CD4-positive, alpha-beta T cell treated with Interleukin-6 at 100 ng/mL for 8 hours (primary cell): ENCODE measurements around the gene PCDHB5.
"Not testable (repeated sequence)": the region's sequence is repeated elsewhere in the genome, so short reads cannot be mapped to it uniquely, and the experiment has no call there.

ENCODE experiments used
- DNase-seq: peaks from one replicate; pipeline ENCODE4 v3.0.0-alpha.2; 2020; ENCODE audit warnings: mixed read lengths, low spot score

PCDHB5 gene

GRCh38 chr5:141135030-141135717 is at the start of gene PCDHB5:
TSS of gene PCDHB5 (plus strand) at chr5:141135206. CDS start at chr5:141135435, 229 bp downstream.
- no peak for DNase-seq

GRCh38 chr5:141094481-141095262 is 40.3 kb upstream of the PCDHB5 start, which contains the start of gene PCDHB2:
TSS of gene PCDHB2 (plus strand) at chr5:141094615. CDS start at chr5:141094791, 176 bp downstream.
- no peak for DNase-seq

- no peak for DNase-seq
These were observed 39.8 kb upstream of the PCDHB5 start for GRCh38 chr5:141095263-141095641.

- not testable (repeated sequence) for DNase-seq
These were observed 38.8 kb upstream of the PCDHB5 start for GRCh38 chr5:141096181-141096580.

DNA sequence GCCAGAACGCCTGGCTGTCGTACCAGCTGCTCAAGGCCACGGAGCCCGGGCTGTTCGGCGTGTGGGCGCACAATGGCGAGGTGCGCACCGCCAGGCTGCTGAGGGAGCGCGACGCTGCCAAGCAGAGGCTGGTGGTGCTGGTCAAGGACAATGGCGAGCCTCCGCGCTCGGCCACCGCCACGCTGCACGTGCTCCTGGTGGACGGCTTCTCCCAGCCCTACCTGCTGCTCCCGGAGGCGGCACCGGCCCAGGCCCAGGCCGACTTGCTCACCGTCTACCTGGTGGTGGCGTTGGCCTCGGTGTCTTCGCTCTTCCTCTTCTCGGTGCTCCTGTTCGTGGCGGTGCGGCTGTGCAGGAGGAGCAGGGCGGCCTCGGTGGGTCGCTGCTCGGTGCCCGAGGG is 38.4 kb upstream of the PCDHB5 start:
- not testable (repeated sequence) for DNase-seq

- DNase-seq, result no peak
These were observed 34.7 kb upstream of the PCDHB5 start, which contains the start of gene PCDHB3 for GRCh38 chr5:141100243-141100805. TSS of gene PCDHB3 (plus strand) at chr5:141100473. CDS start at chr5:141100650, 177 bp downstream.

DNA sequence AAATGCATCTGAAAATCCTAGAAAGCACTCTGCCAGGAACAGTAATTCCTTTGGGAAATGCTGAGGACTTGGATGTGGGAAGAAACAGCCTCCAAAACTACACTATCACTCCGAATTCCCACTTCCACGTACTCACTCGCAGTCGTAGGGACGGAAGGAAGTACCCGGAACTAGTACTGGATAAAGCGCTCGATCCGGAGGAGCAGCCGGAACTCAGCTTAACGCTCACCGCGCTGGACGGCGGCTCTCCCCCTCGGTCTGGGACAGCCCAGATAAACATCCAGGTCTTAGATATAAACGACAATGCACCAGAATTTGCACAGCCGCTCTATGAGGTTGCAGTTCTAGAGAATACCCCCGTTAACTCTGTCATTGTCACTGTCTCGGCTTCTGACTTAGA is 33.9 kb upstream of the PCDHB5 start:
- no peak for DNase-seq

GRCh38 chr5:141102070-141102469 is 32.9 kb upstream of the PCDHB5 start:
- not testable (repeated sequence) for DNase-seq

DNA sequence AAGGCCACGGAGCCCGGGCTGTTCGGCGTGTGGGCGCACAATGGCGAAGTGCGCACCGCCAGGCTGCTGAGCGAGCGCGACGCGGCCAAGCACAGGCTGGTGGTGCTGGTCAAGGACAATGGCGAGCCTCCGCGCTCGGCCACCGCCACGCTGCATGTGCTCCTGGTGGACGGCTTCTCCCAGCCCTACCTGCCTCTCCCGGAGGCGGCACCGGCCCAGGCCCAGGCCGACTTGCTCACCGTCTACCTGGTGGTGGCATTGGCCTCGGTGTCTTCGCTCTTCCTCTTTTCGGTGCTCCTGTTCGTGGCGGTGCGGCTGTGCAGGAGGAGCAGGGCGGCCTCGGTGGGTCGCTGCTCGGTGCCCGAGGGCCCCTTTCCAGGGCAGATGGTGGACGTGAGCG is 32.5 kb upstream of the PCDHB5 start:
- DNase-seq, result not testable (repeated sequence)

DNA sequence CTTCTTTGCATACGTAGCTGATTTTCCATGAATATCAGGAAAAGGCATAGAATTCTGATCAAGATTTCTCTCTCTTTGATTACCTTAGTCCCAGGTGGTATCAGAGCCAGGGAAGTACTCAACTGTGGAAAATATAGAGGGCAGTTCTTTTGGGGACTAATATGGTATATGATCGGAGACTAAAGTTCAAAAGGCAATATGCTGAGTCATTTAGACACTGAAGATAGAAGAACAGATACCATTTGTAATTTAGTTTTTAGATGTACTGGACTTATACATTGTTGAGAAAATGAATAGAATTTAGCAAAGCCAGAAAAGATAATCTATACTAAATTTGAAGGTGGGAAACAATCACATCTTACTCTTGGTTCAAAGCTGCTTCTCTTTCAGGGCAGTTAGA is 29.7 kb upstream of the PCDHB5 start:
- no peak for DNase-seq

GRCh38 chr5:141119250-141119649 is 15.8 kb upstream of the PCDHB5 start:
- DNase-seq, result no peak

DNA sequence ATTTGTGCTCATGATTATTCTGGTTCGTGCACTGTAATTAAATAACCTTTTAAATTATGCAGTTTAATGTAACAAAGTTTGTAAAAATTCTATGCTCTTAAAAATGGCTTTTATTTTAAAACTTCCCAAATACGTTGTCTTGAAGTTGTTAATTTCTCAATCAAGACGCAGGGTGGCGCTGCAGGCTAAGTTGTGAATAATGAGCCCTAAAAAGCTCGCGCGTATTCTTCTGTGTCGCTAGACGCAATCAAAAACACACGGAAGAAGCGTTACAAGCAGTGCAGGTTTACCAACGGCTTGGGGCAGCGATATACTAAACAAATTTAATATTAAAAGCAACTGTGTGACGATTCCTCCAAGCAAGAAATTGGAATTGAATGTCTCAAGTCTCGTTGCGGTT is 13.4 kb upstream of the PCDHB5 start, which contains the start of gene PCDHB4:
Gene PCDHB4, plus strand, starts transcription at position 256 of the 400 bp plus-strand sequence. CDS start 181 bp downstream, outside the sequence.
- no peak for DNase-seq

DNA sequence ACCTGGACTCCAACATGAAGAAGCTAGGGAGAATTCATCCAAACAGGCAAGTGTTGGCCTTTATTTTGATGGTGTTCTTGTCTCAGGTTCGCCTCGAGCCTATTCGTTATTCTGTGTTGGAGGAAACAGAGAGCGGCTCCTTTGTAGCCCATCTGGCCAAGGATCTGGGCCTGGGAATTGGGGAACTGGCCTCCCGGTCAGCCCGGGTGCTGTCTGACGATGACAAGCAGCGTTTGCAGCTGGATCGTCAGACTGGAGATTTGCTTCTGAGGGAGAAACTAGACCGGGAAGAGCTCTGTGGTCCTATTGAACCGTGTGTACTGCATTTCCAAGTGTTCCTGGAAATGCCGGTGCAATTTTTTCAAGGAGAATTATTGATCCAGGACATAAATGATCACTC is 13.0 kb upstream of the PCDHB5 start:
- no peak for DNase-seq

- not testable (repeated sequence) for DNase-seq
These were observed 11.4 kb upstream of the PCDHB5 start for GRCh38 chr5:141123396-141124135.

DNA sequence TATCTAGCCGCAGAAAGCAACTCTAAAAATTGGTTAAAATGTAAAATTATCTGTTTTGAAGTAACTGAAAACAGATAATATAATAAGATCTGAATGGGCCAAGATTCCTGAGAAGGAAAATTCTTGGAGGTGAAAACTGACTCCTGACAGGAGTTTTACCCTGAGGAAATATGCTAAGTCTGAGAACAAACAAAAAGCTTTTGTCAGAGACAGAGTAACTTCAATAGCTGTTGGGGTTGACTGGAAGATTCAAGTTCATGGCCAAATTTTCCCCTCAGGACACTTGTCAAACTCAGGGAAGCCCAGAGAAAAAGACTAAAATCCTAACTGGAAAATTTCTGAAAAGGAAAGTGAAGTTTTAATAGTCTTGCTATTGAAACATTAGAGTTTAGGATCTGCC is 7.7 kb upstream of the PCDHB5 start:
- no peak for DNase-seq

DNA sequence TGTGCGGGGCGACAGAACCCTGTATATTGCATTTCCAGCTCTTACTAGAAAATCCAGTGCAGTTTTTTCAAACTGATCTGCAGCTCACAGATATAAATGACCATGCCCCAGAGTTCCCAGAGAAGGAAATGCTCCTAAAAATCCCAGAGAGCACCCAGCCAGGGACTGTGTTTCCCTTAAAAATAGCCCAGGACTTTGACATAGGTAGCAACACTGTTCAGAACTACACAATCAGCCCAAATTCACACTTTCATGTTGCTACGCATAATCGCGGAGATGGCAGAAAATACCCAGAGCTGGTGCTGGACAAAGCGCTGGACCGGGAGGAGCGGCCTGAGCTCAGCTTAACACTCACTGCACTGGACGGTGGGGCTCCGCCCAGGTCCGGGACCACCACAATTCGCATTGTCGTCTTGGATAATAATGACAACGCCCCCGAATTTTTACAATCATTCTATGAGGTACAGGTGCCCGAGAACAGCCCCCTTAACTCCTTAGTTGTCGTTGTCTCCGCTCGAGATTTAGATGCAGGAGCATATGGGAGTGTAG is 786 bp downstream of the PCDHB5 start:
- DNase-seq, result no peak

- DNase-seq, result not testable (repeated sequence)
These were observed 2.3 kb downstream of the PCDHB5 start for GRCh38 chr5:141137346-141137745.

GRCh38 chr5:141149812-141150211 is 14.8 kb downstream of the PCDHB5 start, which contains the start of gene PCDHB6:
TSS of gene PCDHB6 (plus strand) at chr5:141150057. CDS start at chr5:141150258, 201 bp downstream.
- no peak for DNase-seq

DNA sequence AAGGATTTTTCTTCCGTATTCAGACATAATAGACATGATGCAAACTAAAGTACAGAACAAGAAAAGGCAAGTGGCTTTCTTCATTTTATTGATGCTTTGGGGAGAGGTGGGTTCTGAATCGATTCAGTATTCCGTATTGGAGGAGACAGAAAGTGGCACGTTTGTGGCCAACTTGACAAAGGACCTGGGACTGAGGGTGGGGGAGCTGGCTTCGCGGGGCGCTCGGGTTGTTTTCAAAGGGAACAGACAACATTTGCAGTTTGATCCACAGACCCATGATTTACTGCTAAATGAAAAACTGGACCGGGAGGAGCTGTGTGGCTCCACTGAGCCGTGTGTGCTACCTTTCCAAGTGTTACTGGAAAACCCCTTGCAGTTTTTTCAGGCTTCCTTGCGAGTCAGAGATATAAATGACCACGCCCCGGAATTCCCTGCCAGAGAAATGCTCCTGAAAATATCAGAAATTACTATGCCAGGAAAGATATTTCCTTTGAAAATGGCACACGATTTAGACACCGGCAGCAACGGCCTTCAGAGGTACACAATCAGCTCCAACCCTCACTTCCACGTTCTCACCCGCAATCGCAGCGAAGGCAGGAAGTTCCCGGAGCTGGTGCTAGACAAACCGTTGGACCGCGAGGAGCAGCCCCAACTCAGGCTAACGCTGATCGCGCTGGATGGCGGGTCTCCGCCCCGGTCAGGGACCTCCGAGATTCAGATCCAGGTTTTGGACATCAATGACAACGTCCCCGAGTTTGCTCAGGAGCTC is 15.4 kb downstream of the PCDHB5 start:
- DNase-seq, result no peak

GRCh38 chr5:141150993-141151325 is 16.0 kb downstream of the PCDHB5 start:
- DNase-seq, result no peak

GRCh38 chr5:141151632-141152031 is 16.6 kb downstream of the PCDHB5 start:
- not testable (repeated sequence) for DNase-seq
